Measurements from ENCODE around the gene SNRNP200.
"Not testable (repeated sequence)": the region's sequence is repeated elsewhere in the genome, so short reads cannot be mapped to it uniquely, and the experiment has no call there.

The SNRNP200 gene

GRCh38 chr2:96325041-96325883 lies 19.9 kb upstream of the SNRNP200 start, which contains the start of gene ITPRIPL1:
Gene ITPRIPL1, plus strand, starts transcription at chr2:96325317. Its CDS starts 523 bp downstream, at chr2:96325840.
- DNase-seq (ENCODE audit: low read depth) = peak; percentile 63

GRCh38 chr2:96324721-96325040 lies 19.3 kb upstream of the SNRNP200 start:
- DNase-seq (ENCODE audit: low read depth) = no peak

- DNase-seq (ENCODE audit: low read depth) = no peak
Measured at GRCh38 chr2:96323849-96324248, 18.5 kb upstream of the SNRNP200 start.

GRCh38 chr2:96320728-96321622 lies 15.6 kb upstream of the SNRNP200 start:
- peak; percentile 38 for DNase-seq (ENCODE audit: low read depth)

- no peak for DNase-seq (ENCODE audit: low read depth)
Measured at GRCh38 chr2:96320326-96320725, 15.0 kb upstream of the SNRNP200 start.

DNA sequence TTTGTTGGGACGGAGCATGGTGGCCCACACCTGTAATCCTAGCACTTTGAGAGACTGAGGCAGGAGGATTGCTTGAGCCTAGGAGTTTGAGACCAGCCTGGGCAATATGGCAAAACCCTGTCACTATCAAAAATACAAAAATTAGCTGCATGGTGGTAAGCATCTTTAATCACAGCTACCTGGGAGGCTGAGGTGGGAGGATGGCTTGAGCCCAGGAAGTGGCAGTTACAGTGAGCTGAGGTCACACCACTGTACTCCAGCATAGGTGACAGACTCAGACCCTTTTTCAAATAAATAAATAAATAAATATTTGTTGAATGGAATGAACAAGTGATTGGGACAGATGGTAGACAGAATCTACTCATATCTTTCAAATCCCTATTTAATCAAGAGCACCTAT lies 14.1 kb upstream of the SNRNP200 start:
- DNase-seq (ENCODE audit: low read depth) = no peak

GRCh38 chr2:96318723-96319122 lies 13.4 kb upstream of the SNRNP200 start:
- DNase-seq (ENCODE audit: low read depth) = no peak

GRCh38 chr2:96317584-96317997 lies 12.2 kb upstream of the SNRNP200 start:
- no peak for DNase-seq (ENCODE audit: low read depth)

DNA sequence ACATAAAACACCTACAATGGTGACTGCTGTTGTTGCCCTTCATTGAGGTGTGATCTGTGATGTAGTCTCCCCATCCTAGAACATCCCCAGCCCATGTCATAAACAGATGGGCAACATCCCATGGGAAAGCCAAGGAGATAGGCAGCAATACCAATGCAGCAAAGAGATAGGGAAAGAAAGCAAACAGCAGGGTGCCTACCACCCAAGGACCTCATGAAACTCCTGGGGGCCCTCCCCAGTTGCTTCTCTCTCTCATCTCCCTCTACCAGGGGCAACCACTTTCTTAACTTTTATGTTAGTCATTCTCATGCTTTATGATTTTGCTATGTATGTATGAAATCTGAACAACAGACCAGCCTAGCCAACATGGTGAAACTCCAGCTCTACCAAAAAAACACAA lies 11.7 kb upstream of the SNRNP200 start:
- DNase-seq (ENCODE audit: low read depth) = no peak

- no peak for DNase-seq (ENCODE audit: low read depth)
Measured at GRCh38 chr2:96315400-96316071, 10.2 kb upstream of the SNRNP200 start.

DNA sequence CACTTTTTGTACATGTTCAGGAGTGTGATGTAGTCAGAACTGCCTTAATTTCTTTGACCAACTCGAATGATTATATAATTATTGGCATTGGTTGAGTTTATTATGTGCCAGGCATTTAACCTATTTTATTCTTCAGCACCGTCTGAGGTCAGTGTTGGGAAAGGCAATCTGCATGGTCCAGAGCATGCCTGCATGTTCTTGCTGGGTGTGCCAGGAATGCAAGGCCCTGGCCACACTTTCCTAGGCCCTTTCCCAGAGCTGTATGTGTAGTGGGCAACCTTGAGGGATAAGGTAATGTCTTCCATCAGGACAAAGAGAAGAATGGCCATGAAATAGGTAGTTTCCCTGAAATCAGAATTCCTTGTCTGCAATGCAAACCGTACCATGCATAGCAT lies 9.7 kb upstream of the SNRNP200 start:
- no peak for DNase-seq (ENCODE audit: low read depth)

- no peak for DNase-seq (ENCODE audit: low read depth)
Measured at GRCh38 chr2:96308248-96308647, 2.9 kb upstream of the SNRNP200 start.

- no peak for DNase-seq (ENCODE audit: low read depth)
Measured at GRCh38 chr2:96306370-96306769, 1.0 kb upstream of the SNRNP200 start.

GRCh38 chr2:96305979-96306308 lies 598 bp upstream of the SNRNP200 start:
- no peak for DNase-seq (ENCODE audit: low read depth)

GRCh38 chr2:96304606-96305005 lies 740 bp downstream of the SNRNP200 start:
- DNase-seq (ENCODE audit: low read depth) = no peak

DNA sequence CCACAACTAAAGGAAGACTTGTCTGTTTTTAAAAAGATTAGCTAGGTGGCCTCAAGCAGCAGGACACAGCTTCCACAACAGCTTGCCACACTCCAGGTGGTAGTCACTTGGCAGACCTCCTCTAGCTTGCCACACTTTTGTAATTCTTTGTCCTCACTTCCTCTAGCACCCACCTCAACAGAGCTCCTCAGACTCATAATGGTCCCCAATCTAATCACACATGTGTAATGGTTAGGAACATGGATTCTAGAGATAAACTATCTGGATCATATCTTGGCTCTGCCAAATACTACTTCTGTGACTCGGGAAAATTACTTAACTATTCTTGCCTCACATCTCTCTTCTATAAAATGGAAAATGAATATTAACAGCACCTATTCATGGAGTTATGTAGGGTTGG lies 3.5 kb downstream of the SNRNP200 start:
- no peak for DNase-seq (ENCODE audit: low read depth)

- no peak for DNase-seq (ENCODE audit: low read depth)
Measured at GRCh38 chr2:96296925-96297324, 8.4 kb downstream of the SNRNP200 start.

- not testable (repeated sequence) for DNase-seq (ENCODE audit: low read depth)
Measured at GRCh38 chr2:96294271-96294670, 11.1 kb downstream of the SNRNP200 start.

DNA sequence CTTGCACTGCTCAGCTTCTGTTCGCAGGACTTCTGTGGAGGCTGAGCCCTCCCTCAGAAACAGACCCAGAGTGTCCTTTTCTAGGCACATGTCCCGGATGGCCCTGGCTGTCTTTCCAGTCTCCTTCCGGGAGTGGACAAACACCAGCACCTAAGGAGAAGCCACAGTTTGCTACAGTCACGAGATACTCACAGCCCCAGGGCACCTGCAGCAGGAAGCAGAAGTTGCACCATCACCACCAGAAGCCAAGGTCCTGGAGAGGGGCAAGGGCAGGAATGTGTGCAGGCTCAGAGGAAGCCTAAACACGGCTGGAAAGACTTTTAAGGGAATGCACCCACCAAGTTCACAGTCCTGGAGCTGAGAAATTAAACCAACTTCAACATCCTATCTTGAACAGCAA lies 13.6 kb downstream of the SNRNP200 start:
- DNase-seq (ENCODE audit: low read depth) = no peak

GRCh38 chr2:96287273-96287856 lies 18.0 kb downstream of the SNRNP200 start:
- DNase-seq (ENCODE audit: low read depth) = no peak

- no peak for DNase-seq (ENCODE audit: low read depth)
Measured at GRCh38 chr2:96276787-96277499, 28.4 kb downstream of the SNRNP200 start.
